GM12878 (cell line): ENCODE data around the gene CKS1B.

ENCODE experiments used
- BCL11A ChIP-seq: IDR thresholded peaks from 2 replicates; pipeline ENCODE4 v1.6.1; 2011; ENCODE audit warnings: low read depth, low read length
- FOS ChIP-seq: IDR thresholded peaks from 3 replicates; pipeline ENCODE4 v1.6.1; 2011; ENCODE audit warnings: borderline replicate concordance; ENCODE audit not compliant: insufficient read length; ENCODE audit errors: extremely low read depth
- HDAC2 ChIP-seq: fragments of 200-600 bp; sonication (generic); IDR thresholded peaks from 2 replicates; pipeline ENCODE4 v1.6.1; 2017
- POLR2AphosphoS5 ChIP-seq: IDR thresholded peaks from 2 replicates; pipeline ENCODE4 v1.6.1; 2011; ENCODE audit warnings: mild to moderate bottlenecking, low read length, inconsistent platforms
- TAF1 ChIP-seq: IDR thresholded peaks from 2 replicates; pipeline ENCODE4 v1.6.1; 2011; ENCODE audit warnings: mild to moderate bottlenecking, low read depth, low read length, borderline replicate concordance
- TF ChIP-seq, protein P1 (sequence below), 3 experiments: IDR thresholded peaks in 2 of 3; conservative IDR thresholded peaks in 1 of 3; 2 replicates each; pipeline ENCODE4 v1.5.1; 2011; ENCODE audit warnings: low read depth in 3 of 3, low read length in 3 of 3, mild to moderate bottlenecking in 3 of 3, control low read depth in 2 of 3, moderate library complexity in 2 of 3, inconsistent platforms in 1 of 3, mixed read lengths in 1 of 3; ENCODE audit not compliant: control insufficient read depth in 2 of 3, insufficient read depth in 1 of 3; ENCODE audit errors: extremely low read depth in 1 of 3
- TF ChIP-seq, protein P2 (sequence below): fragments of 450-650 bp; IDR thresholded peaks from 2 replicates; pipeline ENCODE4 v1.6.1; 2014; ENCODE audit warnings: mild to moderate bottlenecking

DNA sequence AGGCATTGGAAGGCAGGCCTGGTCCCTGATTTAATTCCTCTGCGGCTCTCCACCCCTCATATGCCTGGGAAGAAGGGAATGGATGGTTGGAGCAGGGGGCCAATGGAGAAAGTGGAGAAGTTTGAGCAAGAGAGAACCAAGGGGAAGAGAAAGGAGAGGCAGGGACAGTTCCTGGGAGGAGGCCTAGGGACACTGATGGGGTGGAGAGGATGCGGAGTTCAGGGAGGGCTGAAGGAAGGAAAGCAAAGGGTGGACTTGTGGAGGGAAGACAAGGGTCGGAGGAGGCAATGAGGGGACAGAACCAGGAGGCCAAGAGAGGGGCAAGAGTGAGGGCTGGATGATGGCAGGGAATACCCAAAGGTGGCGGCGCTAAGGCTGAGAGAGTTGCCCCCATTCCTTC lies 35.3 kb downstream of the CKS1B start:
- TF ChIP-seq HDAC2 = no peak
- TF ChIP-seq, protein P1, sequence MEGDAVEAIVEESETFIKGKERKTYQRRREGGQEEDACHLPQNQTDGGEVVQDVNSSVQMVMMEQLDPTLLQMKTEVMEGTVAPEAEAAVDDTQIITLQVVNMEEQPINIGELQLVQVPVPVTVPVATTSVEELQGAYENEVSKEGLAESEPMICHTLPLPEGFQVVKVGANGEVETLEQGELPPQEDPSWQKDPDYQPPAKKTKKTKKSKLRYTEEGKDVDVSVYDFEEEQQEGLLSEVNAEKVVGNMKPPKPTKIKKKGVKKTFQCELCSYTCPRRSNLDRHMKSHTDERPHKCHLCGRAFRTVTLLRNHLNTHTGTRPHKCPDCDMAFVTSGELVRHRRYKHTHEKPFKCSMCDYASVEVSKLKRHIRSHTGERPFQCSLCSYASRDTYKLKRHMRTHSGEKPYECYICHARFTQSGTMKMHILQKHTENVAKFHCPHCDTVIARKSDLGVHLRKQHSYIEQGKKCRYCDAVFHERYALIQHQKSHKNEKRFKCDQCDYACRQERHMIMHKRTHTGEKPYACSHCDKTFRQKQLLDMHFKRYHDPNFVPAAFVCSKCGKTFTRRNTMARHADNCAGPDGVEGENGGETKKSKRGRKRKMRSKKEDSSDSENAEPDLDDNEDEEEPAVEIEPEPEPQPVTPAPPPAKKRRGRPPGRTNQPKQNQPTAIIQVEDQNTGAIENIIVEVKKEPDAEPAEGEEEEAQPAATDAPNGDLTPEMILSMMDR (IDR thresholded peaks at IDR 0.05 in 2 of 3, conservative IDR thresholded peaks at IDR 0.05 in 1 of 3; ENCODE audit: control insufficient read depth in 2 of 3, extremely low read depth in 1 of 3, insufficient read depth in 1 of 3, low read depth in 3 of 3, low read length in 3 of 3) = no peak
- TF ChIP-seq FOS = no peak
- TF ChIP-seq, protein P2, sequence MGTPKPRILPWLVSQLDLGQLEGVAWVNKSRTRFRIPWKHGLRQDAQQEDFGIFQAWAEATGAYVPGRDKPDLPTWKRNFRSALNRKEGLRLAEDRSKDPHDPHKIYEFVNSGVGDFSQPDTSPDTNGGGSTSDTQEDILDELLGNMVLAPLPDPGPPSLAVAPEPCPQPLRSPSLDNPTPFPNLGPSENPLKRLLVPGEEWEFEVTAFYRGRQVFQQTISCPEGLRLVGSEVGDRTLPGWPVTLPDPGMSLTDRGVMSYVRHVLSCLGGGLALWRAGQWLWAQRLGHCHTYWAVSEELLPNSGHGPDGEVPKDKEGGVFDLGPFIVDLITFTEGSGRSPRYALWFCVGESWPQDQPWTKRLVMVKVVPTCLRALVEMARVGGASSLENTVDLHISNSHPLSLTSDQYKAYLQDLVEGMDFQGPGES = no peak
- no peak for TF ChIP-seq TAF1
- no peak for TF ChIP-seq BCL11A
- TF ChIP-seq POLR2AphosphoS5 = no peak
